Tracheal epithelial cell (primary cell): ENCODE measurements around the gene A4GALT. TPM values are rescaled to one million over a fixed set of nuclear protein-coding genes. Genes with fewer than 3 reads are reported as not detected.

Experiments
- total RNA-seq: library from RNA; depleted of rRNA; stranded (reverse); fragments of >200 nt; gene quantifications from 2 replicates; pipeline ENCODE4 v1.2.1, GENCODE V29; 2014

The A4GALT gene
- 17.1 and 35.2 TPM in 2 replicates for total RNA-seq

GRCh38 chr22:42720263-42721044 lies at the start of gene A4GALT:
Gene A4GALT (minus strand): TSS chr22:42720870. CDS start chr22:42693951, 26,919 bp downstream.

DNA sequence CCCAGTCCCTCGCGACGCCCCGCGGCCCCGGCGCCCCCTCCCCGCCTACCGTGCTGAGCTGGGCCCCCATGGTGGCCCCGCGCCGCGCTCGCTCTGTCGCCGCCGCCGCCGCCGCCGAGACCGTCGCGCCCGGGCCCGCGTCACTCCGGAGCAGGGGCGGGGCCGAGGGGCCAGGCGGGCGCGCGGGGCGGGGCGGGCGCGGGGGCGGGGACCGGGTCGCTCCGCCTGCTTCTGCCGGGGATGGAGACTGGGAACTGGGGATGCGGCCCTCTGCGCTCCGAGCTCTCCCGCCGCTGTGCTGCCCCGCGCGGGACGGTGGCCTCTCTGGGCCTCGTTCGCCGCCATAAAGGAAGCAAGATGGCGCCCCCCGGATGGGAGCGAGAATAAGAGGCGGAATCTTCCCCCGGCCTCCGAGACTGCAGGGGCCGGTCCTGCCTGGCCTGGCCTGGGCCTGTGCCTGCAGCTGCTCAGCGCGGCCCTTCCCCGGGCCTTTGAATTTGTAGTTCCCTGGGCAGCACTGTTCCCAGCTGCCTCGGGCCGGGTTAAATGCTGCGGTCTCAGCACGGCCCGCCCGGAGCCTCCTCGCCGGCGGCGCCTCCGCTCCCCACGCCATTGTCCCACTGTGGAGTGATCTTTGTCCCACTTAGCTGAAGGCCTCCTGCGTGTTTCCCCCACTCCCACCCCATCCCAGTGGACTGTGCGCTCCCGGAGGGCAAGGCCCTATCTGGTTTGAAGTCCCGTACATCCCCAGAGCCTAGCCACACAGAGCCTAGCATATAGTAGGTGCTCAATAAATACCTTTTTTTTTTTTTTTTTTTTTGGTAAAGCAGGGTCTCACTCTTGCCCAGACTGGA lies 71.2 kb downstream of the A4GALT start, which contains the start of gene CYB5R3:
TSS of gene CYB5R3 (minus strand) at position 147 of the 854 bp plus-strand sequence. CDS start at position 70, 77 bp downstream.

Other genes starting within 250 kb of the A4GALT start
- gene RRP7A, start 201.1 kb downstream of the A4GALT start, total RNA-seq, result 36.4 and 52.1 TPM in 2 replicates
- 0.43 and 8.7 TPM in 2 replicates for gene SERHL2, start 166.9 kb downstream of the A4GALT start, total RNA-seq
- gene POLDIP3, start 106.0 kb downstream of the A4GALT start, total RNA-seq, result 16.1 and 24.1 TPM in 2 replicates
- not detected in 2 replicates for gene ATP5MGL, start 80.3 kb downstream of the A4GALT start, total RNA-seq
- gene CYB5R3, start 71.5 kb downstream of the A4GALT start, total RNA-seq, result 21.9 and 22.0 TPM in 2 replicates
- gene ARFGAP3, start 136.4 kb upstream of the A4GALT start, total RNA-seq, result 74.5 and 81.8 TPM in 2 replicates